ENCODE data around the gene ME1. TPM values are rescaled to one million over a fixed set of nuclear protein-coding genes. Genes with fewer than 3 reads are reported as not detected.
A peak's percentile ranks its signal among the peaks of the same experiment; 100 is the strongest.
"Not testable (repeated sequence)": the region's sequence is repeated elsewhere in the genome, so short reads cannot be mapped to it uniquely, and the experiment has no call there.

ME1 gene
- total RNA-seq (2014; rRNA removed; shearing (Covaris generic)) = 18.8 and 18.9 TPM in 2 replicates

DNA sequence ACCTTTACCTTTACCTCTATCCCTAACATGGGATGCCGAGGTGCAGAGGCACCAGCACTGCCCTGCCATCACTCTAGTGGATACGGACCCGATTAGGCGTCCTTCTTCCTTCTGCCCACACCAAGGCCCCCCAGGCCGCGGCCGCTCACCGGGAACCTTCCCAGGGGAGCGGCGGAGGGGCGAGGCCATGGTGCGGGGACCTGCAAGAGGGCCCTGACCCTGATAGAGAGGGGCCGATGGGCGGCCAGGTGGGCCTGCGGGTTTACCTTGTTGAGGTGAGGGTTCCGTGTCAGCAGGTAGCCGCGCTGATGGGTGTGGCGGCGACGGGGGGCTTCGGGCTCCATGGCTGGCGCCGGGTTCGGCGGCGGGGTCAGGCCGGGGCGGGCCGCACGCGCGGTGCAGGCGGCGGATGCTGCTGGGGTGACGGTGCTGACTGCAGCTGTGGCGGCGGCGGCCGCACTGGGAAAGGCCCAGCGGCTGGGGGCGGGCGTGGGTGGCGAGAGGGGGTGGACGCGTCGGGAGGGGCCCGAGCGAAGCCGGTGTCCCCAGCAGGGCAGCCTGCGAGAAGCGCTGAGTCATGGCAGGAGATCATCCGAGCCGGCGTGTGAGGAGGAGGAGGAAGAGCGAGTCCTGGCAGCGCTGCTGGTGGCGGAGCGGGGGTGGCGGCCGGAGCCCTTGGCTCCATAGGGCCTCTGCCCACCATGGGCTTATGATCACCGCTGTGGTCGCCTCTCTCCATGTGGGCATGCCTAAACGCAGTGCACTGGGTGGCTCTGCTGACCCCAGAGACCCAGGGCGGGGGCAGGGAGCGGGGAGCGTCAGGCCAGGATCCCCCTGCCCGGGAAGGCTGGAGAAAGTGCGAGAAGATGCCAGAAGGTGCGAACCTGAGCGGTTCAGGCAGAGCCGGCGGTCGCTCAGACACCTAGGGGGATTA, at the start of gene ME1:
ME1 (minus strand) TSS at position 441 of the 934 bp plus-strand sequence; CDS start at position 344, 97 bp downstream.
- DNase-seq (ENCODE audit: low read depth) = peak; percentile 92

DNA sequence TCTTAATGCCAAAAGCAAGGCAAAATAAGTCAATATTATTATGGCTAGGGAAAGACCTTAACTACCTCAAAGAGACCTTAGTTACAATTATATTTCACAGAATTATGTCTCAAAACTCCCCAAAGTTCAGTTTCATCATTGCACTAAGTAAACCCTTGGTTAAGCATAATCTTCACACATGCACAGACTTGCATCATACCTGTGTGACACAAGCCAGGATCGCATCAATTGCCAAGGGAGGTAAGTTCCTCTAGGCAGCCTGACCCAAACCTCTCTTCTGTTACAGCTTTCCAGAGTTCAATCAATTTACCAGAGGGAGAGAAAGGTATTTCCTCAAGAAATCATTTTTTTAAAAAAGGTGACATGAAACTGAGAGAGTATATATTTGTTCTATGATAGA, 49.6 kb upstream of the ME1 start:
- DNase-seq (ENCODE audit: low read depth) = no peak

DNA sequence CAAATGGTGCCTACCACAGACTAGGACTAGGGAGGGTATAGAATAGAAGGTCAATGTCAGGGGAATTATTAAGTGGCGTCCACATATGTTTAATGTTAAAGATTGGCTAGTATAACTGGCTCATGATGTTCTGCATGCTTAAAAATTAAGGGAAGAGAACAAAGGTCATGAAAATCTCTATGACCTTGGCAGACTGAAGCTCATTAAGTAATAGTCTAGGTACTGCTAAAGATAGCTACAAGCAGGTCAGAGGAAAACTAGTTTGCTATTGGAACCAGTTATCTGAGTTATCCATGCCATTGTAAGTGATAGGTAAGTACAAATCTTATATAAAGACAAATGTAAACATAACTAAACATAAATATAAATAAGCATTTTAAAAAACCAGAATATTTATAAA, 48.5 kb upstream of the ME1 start:
- DNase-seq (ENCODE audit: low read depth) = no peak

DNA sequence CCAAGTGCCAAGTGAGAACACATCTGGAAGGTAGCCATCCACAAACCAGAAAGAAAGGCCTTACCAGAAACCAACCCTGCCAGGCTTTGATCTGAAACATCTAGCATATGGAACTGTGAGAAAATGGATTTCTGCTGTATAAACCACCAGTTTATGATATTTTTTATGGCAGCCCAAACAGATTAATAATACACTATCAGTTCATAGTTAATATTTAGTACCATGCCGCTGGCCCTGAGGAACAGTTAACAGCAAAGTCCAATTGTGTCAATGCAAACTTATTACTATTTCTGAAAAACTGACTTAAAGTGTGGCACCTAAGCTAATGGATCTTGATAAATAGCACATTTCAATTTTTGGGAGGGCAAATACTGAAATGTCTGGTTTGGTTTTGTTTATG, 46.1 kb upstream of the ME1 start:
- no peak for DNase-seq (ENCODE audit: low read depth)

DNA sequence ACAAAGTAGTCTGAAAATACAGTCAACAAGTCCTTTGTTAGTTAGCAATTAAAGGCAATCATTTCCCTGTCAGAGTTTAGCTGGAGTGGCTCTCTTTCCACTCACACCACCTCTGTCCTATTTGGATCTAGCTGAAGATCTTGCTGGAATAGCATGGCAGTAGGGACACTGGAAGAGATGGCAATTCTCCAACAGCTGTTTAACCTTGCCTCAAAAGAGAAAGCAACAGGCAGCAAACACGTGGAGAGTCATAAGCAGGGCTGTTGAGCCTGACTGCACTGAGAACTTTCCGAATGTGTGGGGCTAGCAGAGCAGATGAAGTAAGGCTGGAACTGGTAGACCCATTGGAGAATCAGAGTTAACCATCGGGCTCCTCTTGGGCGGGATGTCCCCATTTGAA, 43.5 kb upstream of the ME1 start:
- DNase-seq (ENCODE audit: low read depth) = peak; percentile 69

DNA sequence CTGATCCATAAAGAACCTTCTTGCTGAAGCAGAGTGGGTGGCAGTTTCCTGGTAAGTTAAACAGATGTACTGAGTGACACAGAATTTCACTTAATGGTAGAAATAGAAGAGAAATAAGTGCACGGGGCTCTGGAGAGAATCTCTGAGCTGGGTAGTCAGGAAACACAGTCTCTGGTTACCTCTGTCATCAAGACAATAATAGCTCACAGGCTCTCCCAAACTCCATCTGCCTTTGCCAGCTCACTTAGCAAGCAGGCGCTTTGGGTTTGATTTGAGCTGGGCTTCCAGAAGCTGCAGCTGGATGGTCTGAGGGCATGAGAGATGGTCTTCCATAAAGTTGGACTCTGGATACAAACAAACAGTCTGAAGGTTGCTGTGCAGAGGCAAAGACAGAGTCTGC, 41.9 kb upstream of the ME1 start:
- DNase-seq (ENCODE audit: low read depth) = no peak

DNA sequence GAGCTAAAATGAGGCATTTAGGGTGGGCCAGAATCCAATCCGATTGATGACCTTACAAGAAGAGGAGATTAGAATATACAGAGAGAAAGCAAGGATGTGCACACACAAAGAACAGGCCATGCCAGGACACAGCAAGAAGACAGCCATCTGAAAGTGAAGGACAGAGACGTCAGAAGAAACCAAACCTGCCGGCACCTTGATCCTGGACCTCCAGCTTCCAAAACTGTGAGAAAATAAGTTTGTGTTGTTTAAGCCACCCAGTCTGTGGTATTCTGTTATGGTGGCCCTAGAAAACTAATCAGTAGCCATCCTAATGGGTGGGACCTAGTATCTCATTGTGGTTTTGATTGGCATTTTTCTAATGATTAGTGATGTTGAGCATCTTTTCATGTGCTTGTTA, 39.7 kb upstream of the ME1 start:
- no peak for DNase-seq (ENCODE audit: low read depth)

DNA sequence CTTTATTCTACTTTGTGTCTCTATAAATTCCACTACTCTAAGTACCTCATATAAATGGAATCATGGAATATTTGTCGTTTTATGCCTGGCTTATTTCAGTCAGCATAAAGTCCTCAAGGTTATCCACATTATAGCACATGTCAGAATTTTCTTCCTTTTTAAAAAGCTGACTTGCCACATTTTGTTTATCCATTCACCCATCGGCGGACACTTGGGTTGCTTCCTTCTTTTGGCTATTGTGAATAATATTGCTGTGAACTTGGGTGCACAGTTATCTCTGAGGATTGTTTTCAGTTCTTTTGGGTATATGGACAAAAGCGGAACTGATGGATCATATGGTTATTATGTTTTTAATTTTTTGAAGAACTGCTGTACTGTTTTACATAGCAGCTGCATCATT, 39.1 kb upstream of the ME1 start:
- no peak for DNase-seq (ENCODE audit: low read depth)

DNA sequence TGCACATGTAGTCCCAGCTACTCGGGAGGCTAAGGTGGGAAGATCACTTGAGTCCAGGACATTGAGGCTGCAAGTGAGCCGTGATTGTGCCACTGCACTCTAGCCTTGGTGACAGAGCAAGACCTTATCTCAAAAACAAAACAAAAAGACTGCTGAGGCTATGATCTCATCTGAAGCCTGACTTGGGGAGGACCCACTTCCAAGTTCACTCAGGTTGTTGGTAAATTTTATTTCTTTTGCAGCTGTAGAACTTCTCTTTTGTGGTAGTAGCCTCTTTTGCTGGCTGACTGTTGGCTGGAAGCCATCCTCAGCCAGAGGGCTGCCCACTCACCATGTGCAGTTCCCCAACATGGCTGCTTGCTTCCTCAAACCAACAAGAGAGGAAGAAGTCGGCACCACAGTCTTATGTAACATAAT, 36.8 kb upstream of the ME1 start:
- DNase-seq (ENCODE audit: low read depth) = no peak

DNA sequence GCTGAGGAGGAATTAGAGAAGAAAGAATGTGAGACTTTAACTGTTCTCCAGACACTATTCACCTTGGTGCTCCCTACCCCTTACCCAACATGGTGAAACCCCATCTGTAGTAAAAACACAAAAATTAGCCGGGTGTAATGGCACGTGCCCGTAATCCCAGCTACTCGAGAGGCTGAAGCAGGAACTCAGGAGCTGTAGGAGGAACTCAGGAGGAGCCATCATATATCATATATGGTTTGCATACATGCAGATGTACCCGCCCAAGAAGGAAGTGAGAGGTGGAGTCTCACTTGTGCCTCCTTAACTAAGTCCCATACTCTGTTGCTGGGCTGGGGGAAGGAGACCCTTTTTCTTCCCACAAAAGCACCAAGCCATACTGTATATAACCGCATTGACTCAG, 35.5 kb upstream of the ME1 start:
- DNase-seq (ENCODE audit: low read depth) = no peak

DNA sequence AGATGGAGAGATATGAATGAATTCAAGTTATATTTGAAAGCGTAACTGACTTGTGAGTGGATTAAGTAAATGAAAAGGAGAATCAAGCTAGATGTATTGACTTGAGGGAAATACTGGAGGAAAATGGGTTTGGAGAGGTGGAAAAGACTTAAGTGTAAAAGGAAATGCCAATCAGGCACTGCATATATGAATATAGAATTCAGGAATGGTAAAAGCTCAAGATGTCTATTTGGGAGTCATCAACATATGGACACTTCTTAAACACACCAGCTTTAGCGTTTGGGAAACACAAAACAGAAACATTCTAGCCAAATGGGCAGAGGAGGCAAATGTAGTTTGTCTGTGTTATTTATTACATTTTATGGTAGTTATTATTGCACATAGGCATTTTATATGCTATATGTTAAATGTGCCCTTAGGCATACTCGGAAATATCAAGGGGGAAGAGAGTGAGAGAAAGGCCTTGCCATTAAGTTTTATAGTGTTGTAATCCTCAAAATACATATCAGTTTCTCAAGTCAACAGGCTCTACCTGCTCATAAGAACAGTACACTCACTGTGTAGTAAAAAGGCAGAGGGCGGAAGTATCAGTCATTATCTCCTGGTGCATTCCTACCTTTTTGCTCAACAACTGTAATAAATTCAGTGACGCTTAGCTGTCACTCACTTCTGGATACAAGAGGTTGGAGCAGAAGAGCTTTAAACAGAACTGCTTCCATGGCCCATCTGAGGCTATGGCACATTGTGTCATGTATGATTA, 33.7 kb upstream of the ME1 start:
- DNase-seq (ENCODE audit: low read depth) = no peak

DNA sequence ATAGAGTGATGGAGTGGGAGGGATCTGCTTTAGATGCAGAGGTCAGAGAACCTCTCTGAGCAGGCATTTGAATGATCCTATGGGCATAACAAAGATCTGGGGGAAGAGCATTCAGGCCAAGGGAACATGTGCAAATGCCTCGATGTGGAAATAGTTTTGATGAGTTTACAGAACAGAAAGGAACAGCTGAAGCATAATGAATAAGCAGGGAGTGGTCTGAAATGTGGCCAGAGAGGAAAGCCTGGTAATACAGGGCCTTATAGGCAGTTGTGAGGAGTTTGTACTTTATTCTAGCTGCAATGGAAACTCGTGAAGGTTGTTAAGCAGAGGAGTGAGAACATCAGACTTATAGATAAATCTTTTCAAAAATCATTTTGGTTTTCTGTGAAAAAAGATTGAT, 33.0 kb upstream of the ME1 start:
- no peak for DNase-seq (ENCODE audit: low read depth)

DNA sequence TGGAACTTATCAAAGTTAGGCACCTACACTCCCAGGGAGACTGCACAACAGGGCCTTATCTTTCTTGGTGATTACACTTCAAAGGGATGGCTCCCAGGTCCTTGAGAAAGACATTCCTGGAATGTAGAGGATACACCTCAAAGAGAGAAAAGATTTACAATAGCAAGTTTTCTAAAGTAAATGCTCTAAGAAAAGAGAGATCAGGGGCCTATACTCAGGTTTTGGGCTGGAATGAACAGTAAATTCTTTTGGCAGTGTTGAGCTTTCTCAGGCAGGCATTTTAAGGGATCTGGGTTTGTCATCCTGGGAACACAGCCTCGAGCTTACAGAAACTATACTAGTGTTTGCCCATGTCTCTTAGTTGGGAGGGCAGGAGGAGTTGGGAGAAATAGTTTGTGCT, 31.7 kb upstream of the ME1 start:
- no peak for DNase-seq (ENCODE audit: low read depth)

DNA sequence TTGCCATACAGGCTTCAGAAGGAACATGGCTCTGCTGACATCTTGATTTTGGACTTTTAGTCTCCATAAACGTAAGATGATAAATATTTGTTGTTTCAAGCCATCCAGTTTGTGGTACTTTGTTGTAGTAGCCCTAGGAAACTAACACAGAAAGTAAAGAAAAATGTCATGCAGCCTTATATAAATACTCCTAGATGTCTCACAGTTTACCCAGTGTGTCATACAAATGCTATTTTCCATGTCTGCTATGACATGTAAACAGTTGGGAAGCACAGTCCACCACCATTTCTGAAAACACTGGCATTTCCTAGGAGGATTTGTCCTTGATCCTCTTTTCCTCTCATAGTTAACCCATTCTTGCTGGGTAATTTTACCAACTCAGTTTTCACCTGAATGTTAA, 30.6 kb upstream of the ME1 start:
- no peak for DNase-seq (ENCODE audit: low read depth)

DNA sequence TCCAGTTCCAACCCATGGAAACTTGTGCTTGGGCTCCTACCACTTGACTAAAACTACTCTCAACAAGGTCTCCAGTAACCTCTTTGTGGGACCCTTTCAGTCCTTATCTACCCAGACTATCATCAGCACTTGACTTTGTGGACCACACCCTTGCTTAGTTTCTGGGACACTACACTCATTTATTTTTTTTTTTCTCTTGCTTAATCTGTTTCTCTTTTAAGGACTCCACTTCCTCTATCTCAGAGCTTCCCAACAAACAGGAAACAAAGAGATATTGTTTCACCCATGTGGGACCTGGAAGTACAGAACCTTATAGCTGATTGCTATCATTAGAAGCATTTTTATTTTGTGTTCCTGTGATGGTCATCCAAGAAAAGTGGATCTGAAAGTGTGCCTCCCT, 28.8 kb upstream of the ME1 start:
- no peak for DNase-seq (ENCODE audit: low read depth)

DNA sequence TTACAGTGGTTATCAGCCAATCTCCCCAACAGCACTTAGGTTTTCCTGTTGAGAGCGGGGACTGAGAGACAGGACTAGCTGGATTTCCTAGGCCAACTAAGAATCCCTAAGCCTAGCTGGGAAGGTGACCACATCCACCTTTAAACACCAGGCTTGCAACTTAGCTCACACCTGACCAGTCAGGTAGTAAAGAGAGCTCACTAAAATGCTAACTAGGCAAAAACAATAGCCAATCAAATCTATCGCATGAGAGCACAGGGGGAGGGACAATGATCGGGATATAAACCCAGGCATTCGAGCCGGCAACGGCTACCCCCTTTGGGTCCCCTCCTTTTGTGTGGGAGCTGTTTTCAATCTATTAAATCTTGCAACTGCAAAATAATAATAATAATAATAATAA, 19.2 kb upstream of the ME1 start:
- not testable (repeated sequence) for DNase-seq (ENCODE audit: low read depth)

DNA sequence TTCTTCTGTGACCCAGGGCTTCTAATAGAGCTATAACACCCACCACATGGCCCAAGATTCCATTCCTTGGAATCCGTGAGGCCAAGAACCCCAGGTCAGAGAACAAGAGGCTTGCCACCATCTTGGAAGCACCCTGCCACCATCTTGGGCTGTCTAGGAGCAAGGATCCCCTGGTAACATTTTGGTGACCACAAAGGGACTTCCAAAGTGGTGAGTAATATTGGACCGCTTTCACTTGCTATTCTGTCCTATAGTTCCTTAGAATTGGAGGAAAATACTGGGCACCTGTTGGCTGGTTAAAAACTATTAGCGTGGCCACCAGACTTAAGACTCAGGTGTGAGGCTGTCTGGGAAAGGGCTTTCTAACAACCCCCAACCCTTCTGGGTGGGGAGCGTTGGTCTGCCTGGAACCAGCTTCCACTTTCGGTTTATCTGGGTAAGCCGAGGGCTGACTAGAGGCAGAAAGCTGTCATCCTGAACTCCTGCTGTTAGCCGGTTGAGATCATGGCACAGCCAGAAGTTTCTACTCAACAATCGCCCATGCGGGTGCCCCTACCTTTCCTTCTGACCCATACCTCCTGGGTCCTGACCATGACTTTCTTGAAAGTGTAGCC, 13.3 kb upstream of the ME1 start:
- peak; percentile 65 for DNase-seq (ENCODE audit: low read depth)

DNA sequence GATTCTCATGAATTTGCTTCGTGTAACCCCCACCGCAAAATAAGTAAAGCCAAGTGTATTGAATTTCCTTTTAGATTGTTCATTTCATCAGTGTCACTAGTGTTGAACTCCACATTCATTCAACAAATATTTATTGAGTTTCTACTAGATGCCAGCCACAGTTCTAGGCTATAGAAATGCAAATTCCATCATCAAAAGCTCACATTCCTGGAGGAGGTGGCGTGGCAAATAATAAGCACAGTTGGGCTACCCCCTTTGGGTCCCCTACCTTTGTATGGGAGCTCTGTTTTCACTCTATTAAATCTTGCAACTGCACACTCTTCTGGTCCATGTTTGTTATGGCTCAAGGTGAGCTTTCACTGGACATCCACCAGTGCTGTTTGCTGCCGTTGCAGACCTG, 12.7 kb upstream of the ME1 start:
- DNase-seq (ENCODE audit: low read depth) = peak; percentile 44

DNA sequence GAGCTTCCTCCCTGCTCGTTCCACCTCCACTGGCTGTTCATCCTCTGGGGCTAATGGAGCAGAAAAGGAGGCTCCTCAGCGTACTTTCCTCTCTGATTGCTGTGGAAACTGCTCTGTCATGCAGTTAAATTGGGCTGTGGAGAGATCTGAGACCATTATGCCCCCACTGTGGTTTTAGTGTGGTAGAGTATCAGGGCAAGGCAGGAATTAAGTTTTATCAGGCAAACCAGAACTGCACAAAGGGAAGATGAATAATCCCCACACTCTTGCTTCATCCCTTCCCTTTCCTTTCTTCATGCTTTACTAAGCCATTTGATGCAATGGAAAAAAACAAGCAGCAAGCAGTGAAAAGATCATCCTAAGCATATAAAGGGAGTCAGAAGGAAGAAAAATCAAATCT, 11.9 kb upstream of the ME1 start:
- peak; percentile 87 for DNase-seq (ENCODE audit: low read depth)

DNA sequence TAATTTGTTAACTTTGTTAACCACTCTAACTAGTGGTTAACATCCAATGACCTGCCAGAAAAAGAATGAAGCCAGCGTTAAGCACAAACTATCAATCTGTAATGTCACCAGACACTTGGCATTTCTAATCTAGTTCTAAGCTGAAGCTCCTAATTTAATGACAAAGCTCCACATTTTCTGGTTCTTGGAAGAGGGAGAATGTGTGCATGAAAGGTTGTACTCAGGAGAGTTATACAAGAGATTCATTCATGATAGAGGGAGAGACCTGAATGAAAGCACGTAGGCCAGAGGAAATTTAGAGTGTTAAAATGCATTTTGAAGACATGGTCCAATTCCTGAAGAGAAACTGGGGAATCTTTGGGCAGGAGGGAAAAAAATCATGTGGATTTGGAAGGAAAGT, 8.3 kb upstream of the ME1 start:
- DNase-seq (ENCODE audit: low read depth) = no peak

DNA sequence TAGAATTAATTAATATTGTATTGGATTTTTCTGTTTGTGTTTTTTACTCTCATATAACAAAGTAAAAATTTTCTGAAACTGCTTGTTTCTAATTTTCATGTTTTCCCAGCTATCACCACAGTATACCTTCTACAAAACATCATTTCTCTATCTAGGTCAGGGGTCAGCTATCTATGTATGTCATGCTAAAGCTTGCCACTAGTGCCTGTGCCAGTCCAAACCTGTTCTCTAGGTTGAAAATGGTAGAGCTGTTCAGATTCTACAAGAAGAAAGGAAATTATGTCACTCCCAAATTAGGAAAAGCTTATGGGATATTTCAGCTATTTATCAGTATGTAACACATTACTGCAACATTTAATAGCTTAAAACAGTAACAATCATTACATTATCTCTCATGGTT, 5.8 kb upstream of the ME1 start:
- no peak for DNase-seq (ENCODE audit: low read depth)

DNA sequence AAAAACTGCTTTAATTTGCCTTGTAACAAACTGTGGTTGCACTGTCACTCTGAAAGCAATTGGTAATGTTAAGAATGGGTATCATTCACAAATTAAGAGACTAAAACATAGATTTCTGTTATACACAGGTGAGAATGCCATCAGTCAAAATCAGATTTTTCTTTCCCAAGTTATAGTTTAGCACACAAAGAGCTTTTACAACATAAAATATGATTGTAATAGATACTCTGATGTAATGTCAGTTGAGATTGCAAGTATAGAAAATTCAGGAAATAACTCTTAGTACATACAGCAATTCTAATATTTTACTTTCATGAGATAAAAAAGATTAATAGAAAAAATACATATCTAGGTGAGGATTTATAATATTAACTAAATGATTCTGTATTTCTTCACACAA, 2.3 kb upstream of the ME1 start:
- DNase-seq (ENCODE audit: low read depth) = no peak

DNA sequence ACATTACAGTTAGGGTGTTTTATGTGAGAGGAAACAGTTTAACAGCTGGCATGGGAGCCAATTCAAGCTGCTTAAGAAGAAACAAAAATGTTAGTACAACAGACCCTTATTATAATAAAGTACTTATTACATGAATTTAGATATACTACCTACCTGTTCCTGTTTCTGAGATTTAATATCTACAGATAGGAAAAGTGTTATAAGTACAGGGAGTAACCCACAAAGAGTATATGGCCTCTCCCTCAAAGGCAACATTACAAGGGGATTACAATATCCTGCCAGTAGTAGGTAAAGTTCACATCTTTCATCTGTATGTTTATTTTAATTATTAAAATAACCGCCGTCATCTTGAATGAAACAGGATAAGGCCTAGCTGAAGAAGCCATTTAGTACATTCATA, 1.8 kb upstream of the ME1 start:
- no peak for DNase-seq (ENCODE audit: low read depth)

Data from RPMI7951 (cell line).